CD4-positive, alpha-beta T cell (primary cell): ENCODE measurements around the gene CDYL2. TPM values are rescaled to one million over a fixed set of nuclear protein-coding genes. Genes with fewer than 3 reads are reported as not detected.

Experiments used
- ATAC-seq: fragments of 200-7000 bp; cut with Tn5 transposase; one replicate; pipeline ENCODE4 v1.10.0; 2022; ENCODE audit warnings: mild to moderate bottlenecking; ENCODE audit not compliant: poor library complexity
- CTCF ChIA-PET: fragments of 350-600 bp; sonication (Branson Sonifier 250); formaldehyde crosslinking; loops from one replicate; lab custom pipeline; 2021; ENCODE audit warnings: antibody characterized with exemption, inconsistent platforms; lab: Charles Lee
- POLR2A ChIA-PET: fragments of 350-600 bp; sonication (Branson Sonifier 250); formaldehyde crosslinking; loops from one replicate; lab custom pipeline; 2021; ENCODE audit warnings: antibody characterized with exemption, inconsistent platforms; lab: Charles Lee
- DNase-seq, 14 experiments: peaks; one replicate each; pipeline ENCODE4 v3.0.0-alpha.2; 2013 to 2020; ENCODE audit warnings: mixed read lengths in 2 of 14
- H3K27ac ChIP-seq, 2 donors: one replicate each; pipeline versions ENCODE4 v1.5.1 to v1.7.0; 2013; ENCODE audit warnings: low read length in 2 of 2, low read depth in 1 of 2, mild to moderate bottlenecking in 1 of 2
- H3K27me3 ChIP-seq, 2 experiments: 1 replicate in 1 of 2; 2 replicates in 1 of 2; pipeline versions ENCODE4 v1.6.1 to v1.7.0; 2013; ENCODE audit warnings: low read length in 2 of 2, control low read depth in 1 of 2, mild to moderate bottlenecking in 1 of 2, moderate library complexity in 1 of 2; ENCODE audit not compliant: insufficient read depth in 2 of 2, control insufficient read depth in 1 of 2
- H3K36me3 ChIP-seq: one replicate; pipeline ENCODE4 v1.6.1; 2013; ENCODE audit warnings: low read length, control low read depth; ENCODE audit not compliant: insufficient read depth
- H3K4me1 ChIP-seq: one replicate; pipeline ENCODE4 v1.6.1; 2013; ENCODE audit warnings: low read length, control low read depth; ENCODE audit not compliant: insufficient read depth
- H3K4me3 ChIP-seq: one replicate; pipeline ENCODE4 v1.5.1; 2013; ENCODE audit warnings: mild to moderate bottlenecking, low read length, moderate library complexity
- H3K9me3 ChIP-seq, 2 experiments: 1 replicate in 1 of 2; 2 replicates in 1 of 2; pipeline versions ENCODE4 v1.6.1 to v1.7.0; 2013; ENCODE audit warnings: low read length in 2 of 2, mild to moderate bottlenecking in 2 of 2, control low read depth in 1 of 2, moderate library complexity in 1 of 2; ENCODE audit not compliant: control insufficient read depth in 1 of 2, insufficient read depth in 1 of 2
- H3K27ac Mint-ChIP-seq: one replicate; pipeline ENCODE4 v1.8.0; 2020; ENCODE audit warnings: mixed read lengths
- H3K27me3 Mint-ChIP-seq: one replicate; pipeline ENCODE4 v1.8.0; 2021; ENCODE audit warnings: mixed read lengths
- H3K36me3 Mint-ChIP-seq: one replicate; pipeline ENCODE4 v1.8.0; 2021; ENCODE audit warnings: low read depth, mixed read lengths
- H3K4me1 Mint-ChIP-seq: one replicate; pipeline ENCODE4 v1.8.0; 2021; ENCODE audit warnings: low read depth, mixed read lengths
- H3K4me3 Mint-ChIP-seq: one replicate; pipeline ENCODE4 v1.8.0; 2020; ENCODE audit warnings: mild to moderate bottlenecking, mixed read lengths
- H3K9me3 Mint-ChIP-seq: one replicate; pipeline ENCODE4 v1.8.0; 2020; ENCODE audit warnings: mixed read lengths
- CTCF ChIP-seq: fragments of 200-600 bp; IDR thresholded peaks from one replicate; pipeline ENCODE4 v1.8.0; 2022; ENCODE audit warnings: antibody characterized with exemption, mild to moderate bottlenecking
- intact Hi-C, 2 experiments: fragments of 100-400 bp; cut with DNase I in 1 of 2; cut with micrococcal nuclease in 1 of 2; formaldehyde crosslinking; loops; one replicate each; pipeline versions ENCODE4 v1.15.1 to v1.9.0; 2023 to 2025; cut with DNase I, micrococcal nuclease
- total RNA-seq, 174 experiments: library from RNA in 2 of 174; stranded (reverse) in 2 of 174; gene quantifications; one replicate each; pipeline ENCODE4 v1.2.3 and lab custom pipeline; 2021 to 2026

CDYL2 gene
- total RNA-seq, 2 experiments from 2014 or later = 14.3 to 15.8 TPM

- DNase-seq = no peak
- intact Hi-C loops = no loop called here
- H3K27me3 Mint-ChIP-seq = no peaks in the 10 kb centered on the region
Measured at GRCh38 chr16:80623376-80623775, 181.0 kb downstream of the CDYL2 start.

DNA sequence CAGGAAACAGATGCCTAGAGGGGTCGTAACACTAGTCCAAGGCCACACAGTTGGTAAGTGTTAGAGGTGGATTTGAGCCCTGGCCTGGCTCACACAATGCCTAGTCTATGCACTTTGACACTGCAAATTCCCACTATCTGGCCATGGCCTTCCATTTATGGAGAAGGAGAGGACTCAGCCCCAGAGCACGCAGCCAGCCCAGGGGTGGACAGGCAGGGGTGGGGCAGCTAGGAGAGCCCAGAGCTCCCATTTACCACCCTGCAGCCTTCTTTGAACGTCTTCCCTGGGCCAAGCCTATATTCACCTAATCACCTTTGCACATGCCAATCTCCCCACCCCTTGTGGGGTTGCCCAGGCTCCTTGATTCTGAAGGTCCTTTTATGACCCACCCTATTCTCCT, 182.4 kb downstream of the CDYL2 start:
- TF ChIP-seq CTCF = no peak
- ATAC-seq (no peak), DNase-seq (no peak)
- H3K27ac Mint-ChIP-seq = no peak overlapping the region
- H3K4me3 ChIP-seq = no peak overlapping the region
- intact Hi-C loops = no loop called here
- ChIA-PET CTCF (no interaction called here), POLR2A (no interaction called here)
- H3K4me1 Mint-ChIP-seq = no peaks in the 10 kb centered on the region
- no peak overlapping the region for H3K27ac ChIP-seq
- no peaks in the 10 kb centered on the region for H3K4me1 ChIP-seq
- peaks cover 7% of the 10 kb centered on the region for H3K36me3 Mint-ChIP-seq
- H3K4me3 Mint-ChIP-seq = no peak overlapping the region
- H3K27me3 Mint-ChIP-seq = no peaks in the 10 kb centered on the region
- no peaks in the 10 kb centered on the region for H3K27me3 ChIP-seq
- no peaks in the 10 kb centered on the region for H3K36me3 ChIP-seq
- H3K9me3 ChIP-seq = no peaks in the 10 kb centered on the region
- peaks cover 4% of the 10 kb centered on the region for H3K9me3 Mint-ChIP-seq

More at GRCh38 chr16:80623376-80623775, 181.0 kb downstream of the CDYL2 start:
- H3K4me3 Mint-ChIP-seq = no peak overlapping the region
- Histone ChIP-seq H3K9me3 (peaks cover 0 to 2% of the 10 kb centered on the region in 2 experiments), H3K27ac (no peak overlapping the region), H3K4me1 (no peaks in the 10 kb centered on the region), H3K27me3 (no peaks in the 10 kb centered on the region), H3K36me3 (no peaks in the 10 kb centered on the region), H3K4me3 (no peak overlapping the region)
- ATAC-seq = no peak
- H3K9me3 Mint-ChIP-seq = peaks cover 4% of the 10 kb centered on the region
- H3K36me3 Mint-ChIP-seq = peaks cover 9% of the 10 kb centered on the region
- TF ChIP-seq CTCF = no peak
- no peak overlapping the region for H3K27ac Mint-ChIP-seq
- POLR2A ChIA-PET = no interaction called here
- no peaks in the 10 kb centered on the region for H3K4me1 Mint-ChIP-seq
- CTCF ChIA-PET = no interaction called here

GRCh38 chr16:80620736-80621605, 183.4 kb downstream of the CDYL2 start:
- Mint-ChIP-seq H3K36me3 (peaks cover 7% of the 10 kb centered on the region), H3K9me3 (peaks cover 4% of the 10 kb centered on the region), H3K4me1 (no peaks in the 10 kb centered on the region), H3K27ac (no peak overlapping the region), H3K4me3 (no peak overlapping the region), H3K27me3 (no peaks in the 10 kb centered on the region)
- Histone ChIP-seq H3K27me3 (no peaks in the 10 kb centered on the region), H3K4me1 (no peaks in the 10 kb centered on the region), H3K36me3 (no peaks in the 10 kb centered on the region), H3K4me3 (no peak overlapping the region), H3K9me3 (no peaks in the 10 kb centered on the region), H3K27ac (no peak overlapping the region)
- DNase-seq (no peak), ATAC-seq (no peak)
- CTCF ChIA-PET = no interaction called here
- POLR2A ChIA-PET = no interaction called here
- intact Hi-C loops = no loop called here
- no peak for TF ChIP-seq CTCF
